GM23248 (cell line): ENCODE results near the gene INTS1.

ENCODE experiments used
- EZH2 ChIP-seq: fragments of 200-600 bp; sonication (generic); IDR thresholded peaks from 2 replicates; pipeline ENCODE4 v1.6.1; 2018; ENCODE audit warnings: antibody characterized with exemption, mild to moderate bottlenecking; ENCODE audit not compliant: insufficient read depth, poor library complexity, severe bottlenecking
- EZH2phosphoT487 ChIP-seq: fragments of 200-600 bp; sonication (generic); IDR thresholded peaks from 2 replicates; pipeline ENCODE4 v1.6.1; 2018; ENCODE audit warnings: antibody characterized with exemption, moderate library complexity, mild to moderate bottlenecking, low read depth; ENCODE audit not compliant: insufficient read depth

GRCh38 chr7:1441615-1442354, 62.4 kb downstream of the INTS1 start:
- no peak for TF ChIP-seq EZH2phosphoT487
- no peak for TF ChIP-seq EZH2
